ENCODE results near the gene LHFPL3.

DNA sequence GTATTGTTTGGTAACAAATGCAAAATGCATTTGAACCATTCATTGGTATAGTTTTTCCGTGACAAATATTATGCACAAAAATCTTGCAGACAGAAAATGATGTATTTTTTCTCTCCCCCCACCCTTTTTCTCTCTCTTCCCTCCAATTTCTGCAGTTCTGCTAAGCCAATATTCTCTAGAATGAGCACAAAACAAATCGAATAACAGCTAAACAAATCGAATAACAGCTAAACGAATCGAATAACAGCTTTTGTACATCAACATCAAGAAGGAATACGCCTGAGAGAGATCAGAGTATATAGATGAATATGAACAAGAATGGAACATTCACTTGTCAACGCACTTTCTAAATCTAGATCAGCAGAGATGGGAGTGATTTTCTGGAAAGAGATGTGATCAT, 577.6 kb downstream of the LHFPL3 start:
- no peak for TF ChIP-seq POLR2A (IDR thresholded peaks at IDR 0.05)
- TF ChIP-seq, protein P1, sequence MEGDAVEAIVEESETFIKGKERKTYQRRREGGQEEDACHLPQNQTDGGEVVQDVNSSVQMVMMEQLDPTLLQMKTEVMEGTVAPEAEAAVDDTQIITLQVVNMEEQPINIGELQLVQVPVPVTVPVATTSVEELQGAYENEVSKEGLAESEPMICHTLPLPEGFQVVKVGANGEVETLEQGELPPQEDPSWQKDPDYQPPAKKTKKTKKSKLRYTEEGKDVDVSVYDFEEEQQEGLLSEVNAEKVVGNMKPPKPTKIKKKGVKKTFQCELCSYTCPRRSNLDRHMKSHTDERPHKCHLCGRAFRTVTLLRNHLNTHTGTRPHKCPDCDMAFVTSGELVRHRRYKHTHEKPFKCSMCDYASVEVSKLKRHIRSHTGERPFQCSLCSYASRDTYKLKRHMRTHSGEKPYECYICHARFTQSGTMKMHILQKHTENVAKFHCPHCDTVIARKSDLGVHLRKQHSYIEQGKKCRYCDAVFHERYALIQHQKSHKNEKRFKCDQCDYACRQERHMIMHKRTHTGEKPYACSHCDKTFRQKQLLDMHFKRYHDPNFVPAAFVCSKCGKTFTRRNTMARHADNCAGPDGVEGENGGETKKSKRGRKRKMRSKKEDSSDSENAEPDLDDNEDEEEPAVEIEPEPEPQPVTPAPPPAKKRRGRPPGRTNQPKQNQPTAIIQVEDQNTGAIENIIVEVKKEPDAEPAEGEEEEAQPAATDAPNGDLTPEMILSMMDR (IDR thresholded peaks at IDR 0.05), result no peak
